ENCODE results near the gene TRIM15. TPM values are rescaled to one million over a fixed set of nuclear protein-coding genes. Genes with fewer than 3 reads are reported as not detected.
A peak's percentile ranks its signal among the peaks of the same experiment; 100 is the strongest.

Gene TRIM15
- total RNA-seq, 1 experiment from 2014 or later = 0.35 TPM

GRCh38 chr6:30212865-30213666 is 49.7 kb downstream of the TRIM15 start, which contains the start of gene TRIM26 (continued):
- TF ChIP-seq NFYB (CRISPR knock-in tag; conservative IDR thresholded peaks at IDR 0.05; ENCODE audit: low read depth) (peak; percentile 78), JAZF1 (CRISPR knock-in tag; IDR thresholded peaks at IDR 0.05) (no peak), SMAD3 (CRISPR knock-in tag; IDR thresholded peaks at IDR 0.05; ENCODE audit: borderline replicate concordance) (0 out of 2 replicates have a peak, but pooled peaks have one; percentile 45), ATF2 (CRISPR knock-in tag; IDR thresholded peaks at IDR 0.05; ENCODE audit: borderline replicate concordance, low read depth) (no peak), GABPB1 (CRISPR knock-in tag; IDR thresholded peaks at IDR 0.05) (0 out of 2 replicates have a peak, but pooled peaks have one; percentile 23), ELF4 (CRISPR knock-in tag; IDR thresholded peaks at IDR 0.05; ENCODE audit: low read depth) (no peak)

DNA sequence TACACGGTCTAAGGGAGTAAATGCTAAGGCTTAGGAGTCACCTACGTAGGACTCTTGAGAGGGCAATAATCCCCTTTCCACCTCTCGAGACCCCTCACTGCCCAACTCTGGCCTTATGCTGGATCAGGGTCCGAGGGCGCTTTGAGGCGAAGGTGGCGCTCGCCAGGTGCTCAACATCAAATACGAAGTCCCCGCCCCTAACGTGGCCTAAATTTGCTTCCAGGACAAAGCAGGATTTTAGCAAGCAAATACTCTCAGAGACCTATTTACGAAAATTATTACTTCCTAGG is 50.3 kb downstream of the TRIM15 start:
- TF ChIP-seq, protein P1, sequence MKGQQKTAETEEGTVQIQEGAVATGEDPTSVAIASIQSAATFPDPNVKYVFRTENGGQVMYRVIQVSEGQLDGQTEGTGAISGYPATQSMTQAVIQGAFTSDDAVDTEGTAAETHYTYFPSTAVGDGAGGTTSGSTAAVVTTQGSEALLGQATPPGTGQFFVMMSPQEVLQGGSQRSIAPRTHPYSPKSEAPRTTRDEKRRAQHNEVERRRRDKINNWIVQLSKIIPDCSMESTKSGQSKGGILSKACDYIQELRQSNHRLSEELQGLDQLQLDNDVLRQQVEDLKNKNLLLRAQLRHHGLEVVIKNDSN (CRISPR knock-in tag; IDR thresholded peaks at IDR 0.05) = no peak
- TF ChIP-seq SMAD4 (CRISPR knock-in tag; IDR thresholded peaks at IDR 0.05) = no peak
- TF ChIP-seq, protein P2, sequence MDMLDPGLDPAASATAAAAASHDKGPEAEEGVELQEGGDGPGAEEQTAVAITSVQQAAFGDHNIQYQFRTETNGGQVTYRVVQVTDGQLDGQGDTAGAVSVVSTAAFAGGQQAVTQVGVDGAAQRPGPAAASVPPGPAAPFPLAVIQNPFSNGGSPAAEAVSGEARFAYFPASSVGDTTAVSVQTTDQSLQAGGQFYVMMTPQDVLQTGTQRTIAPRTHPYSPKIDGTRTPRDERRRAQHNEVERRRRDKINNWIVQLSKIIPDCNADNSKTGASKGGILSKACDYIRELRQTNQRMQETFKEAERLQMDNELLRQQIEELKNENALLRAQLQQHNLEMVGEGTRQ (CRISPR knock-in tag; IDR thresholded peaks at IDR 0.05) = no peak
- TF ChIP-seq, protein P3, sequence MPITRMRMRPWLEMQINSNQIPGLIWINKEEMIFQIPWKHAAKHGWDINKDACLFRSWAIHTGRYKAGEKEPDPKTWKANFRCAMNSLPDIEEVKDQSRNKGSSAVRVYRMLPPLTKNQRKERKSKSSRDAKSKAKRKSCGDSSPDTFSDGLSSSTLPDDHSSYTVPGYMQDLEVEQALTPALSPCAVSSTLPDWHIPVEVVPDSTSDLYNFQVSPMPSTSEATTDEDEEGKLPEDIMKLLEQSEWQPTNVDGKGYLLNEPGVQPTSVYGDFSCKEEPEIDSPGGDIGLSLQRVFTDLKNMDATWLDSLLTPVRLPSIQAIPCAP (CRISPR knock-in tag; IDR thresholded peaks at IDR 0.05) = peak; percentile 50; the same call in 1 of the 2 replicates
- TF ChIP-seq PRRX2 (CRISPR knock-in tag; IDR thresholded peaks at IDR 0.05) = 0 out of 2 replicates have a peak, but pooled peaks have one; percentile 47
- no peak for TF ChIP-seq ATF1 (CRISPR knock-in tag; IDR thresholded peaks at IDR 0.05)
- ChIA-PET POLR2A (interaction anchor here (0.7 to 2.6 kb wide), 4 partner anchors 10 to 112 kb away, joined by 3 to 20 read pairs (median 4); partner anchors contain the start of gene TRIM39), CTCF (interaction anchor here (0.6 to 2.8 kb wide), 8 partner anchors 14 to 253 kb away, joined by 3 to 22 read pairs (median 4); no protein-coding TSS in a partner anchor)
- H3K36me3 Mint-ChIP-seq = no peaks in the 10 kb centered on the region; the same call in 1 of the 2 replicates
- peaks cover 21% of the 10 kb centered on the region for H3K27me3 Mint-ChIP-seq (ENCODE audit: low read depth)
- ATAC-seq (no peak), DNase-seq (ENCODE audit: low spot score) (no peak)
- H3K4me1 Mint-ChIP-seq = peaks cover 41% of the 10 kb centered on the region
- peak overlapping the region; percentile 92 for H3K27ac Mint-ChIP-seq
- peak overlapping the region; percentile 97 for H3K4me3 Mint-ChIP-seq
- no peaks in the 10 kb centered on the region for H3K9me3 Mint-ChIP-seq

DNA sequence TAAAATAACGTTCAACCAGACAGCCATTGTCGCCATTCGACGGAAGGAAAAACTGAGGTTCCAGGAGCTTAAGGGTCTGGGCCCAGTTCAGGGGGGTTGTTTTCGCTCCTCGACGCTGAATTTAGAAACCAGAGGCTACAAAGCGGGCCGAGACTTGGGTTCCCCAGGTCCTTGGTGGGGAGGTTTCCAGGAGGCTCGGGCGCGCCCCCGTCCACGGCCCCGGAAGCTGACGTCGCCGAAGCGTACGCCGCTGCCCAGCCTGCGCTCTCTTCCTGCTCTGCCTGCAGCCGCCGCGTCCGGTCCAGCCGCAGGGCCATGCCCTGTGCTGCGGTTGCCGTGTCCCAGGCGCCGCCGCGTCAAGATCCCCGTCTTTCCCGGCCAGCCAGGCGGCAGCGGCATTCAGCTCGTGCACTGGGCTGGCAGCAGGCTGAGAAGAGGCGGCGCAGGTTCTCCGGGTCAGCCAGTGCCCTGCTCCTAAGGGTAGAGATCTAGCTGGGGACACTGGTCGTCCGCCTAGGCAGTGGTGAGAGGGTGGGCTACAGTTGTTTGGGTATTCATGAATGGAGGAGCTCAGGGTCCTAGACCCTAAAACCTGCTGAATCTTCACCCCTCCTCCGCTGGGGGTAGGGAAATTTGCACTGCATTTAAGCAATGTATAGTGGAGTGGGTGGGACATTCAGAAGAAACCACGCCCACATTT is 50.8 kb downstream of the TRIM15 start:
- peaks cover 38% of the 10 kb centered on the region for H3K4me1 Mint-ChIP-seq
- peak overlapping the region; percentile 97 for H3K4me3 Mint-ChIP-seq
- ChIA-PET POLR2A (interaction anchor here (2.6 kb wide), 1 partner anchor 112 kb away, joined by 20 read pairs; the partner anchor contains the start of gene TRIM39), CTCF (interaction anchor here (0.6 to 2.8 kb wide), 5 partner anchors 14 to 144 kb away, joined by 3 to 22 read pairs (median 4); no protein-coding TSS in a partner anchor)
- no peaks in the 10 kb centered on the region for H3K9me3 Mint-ChIP-seq
- H3K27me3 Mint-ChIP-seq (ENCODE audit: low read depth) = peaks cover 21% of the 10 kb centered on the region
- DNase-seq (ENCODE audit: low spot score) (peak; percentile 69), ATAC-seq (peak; percentile 56)
- peak overlapping the region; percentile 92 for H3K27ac Mint-ChIP-seq
- no peaks in the 10 kb centered on the region; the same call in 1 of the 2 replicates for H3K36me3 Mint-ChIP-seq
- TF ChIP-seq E2F4 (CRISPR knock-in tag; IDR thresholded peaks at IDR 0.05; ENCODE audit: borderline replicate concordance, low read depth) = no peak
- TF ChIP-seq ZBTB43 (CRISPR knock-in tag; IDR thresholded peaks at IDR 0.05) = 0 out of 2 replicates have a peak, but pooled peaks have one; percentile 55
- TF ChIP-seq, protein P4, sequence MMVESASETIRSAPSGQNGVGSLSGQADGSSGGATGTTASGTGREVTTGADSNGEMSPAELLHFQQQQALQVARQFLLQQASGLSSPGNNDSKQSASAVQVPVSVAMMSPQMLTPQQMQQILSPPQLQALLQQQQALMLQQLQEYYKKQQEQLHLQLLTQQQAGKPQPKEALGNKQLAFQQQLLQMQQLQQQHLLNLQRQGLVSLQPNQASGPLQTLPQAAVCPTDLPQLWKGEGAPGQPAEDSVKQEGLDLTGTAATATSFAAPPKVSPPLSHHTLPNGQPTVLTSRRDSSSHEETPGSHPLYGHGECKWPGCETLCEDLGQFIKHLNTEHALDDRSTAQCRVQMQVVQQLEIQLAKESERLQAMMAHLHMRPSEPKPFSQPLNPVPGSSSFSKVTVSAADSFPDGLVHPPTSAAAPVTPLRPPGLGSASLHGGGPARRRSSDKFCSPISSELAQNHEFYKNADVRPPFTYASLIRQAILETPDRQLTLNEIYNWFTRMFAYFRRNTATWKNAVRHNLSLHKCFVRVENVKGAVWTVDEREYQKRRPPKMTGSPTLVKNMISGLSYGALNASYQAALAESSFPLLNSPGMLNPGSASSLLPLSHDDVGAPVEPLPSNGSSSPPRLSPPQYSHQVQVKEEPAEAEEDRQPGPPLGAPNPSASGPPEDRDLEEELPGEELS (CRISPR knock-in tag; IDR thresholded peaks at IDR 0.05) = peak; percentile 84; the same call in 1 of the 2 replicates
- TF ChIP-seq RELA (CRISPR knock-in tag; IDR thresholded peaks at IDR 0.05; ENCODE audit: borderline replicate concordance) = peak; percentile 83; the same call in 1 of the 2 replicates
- TF ChIP-seq, protein P5, sequence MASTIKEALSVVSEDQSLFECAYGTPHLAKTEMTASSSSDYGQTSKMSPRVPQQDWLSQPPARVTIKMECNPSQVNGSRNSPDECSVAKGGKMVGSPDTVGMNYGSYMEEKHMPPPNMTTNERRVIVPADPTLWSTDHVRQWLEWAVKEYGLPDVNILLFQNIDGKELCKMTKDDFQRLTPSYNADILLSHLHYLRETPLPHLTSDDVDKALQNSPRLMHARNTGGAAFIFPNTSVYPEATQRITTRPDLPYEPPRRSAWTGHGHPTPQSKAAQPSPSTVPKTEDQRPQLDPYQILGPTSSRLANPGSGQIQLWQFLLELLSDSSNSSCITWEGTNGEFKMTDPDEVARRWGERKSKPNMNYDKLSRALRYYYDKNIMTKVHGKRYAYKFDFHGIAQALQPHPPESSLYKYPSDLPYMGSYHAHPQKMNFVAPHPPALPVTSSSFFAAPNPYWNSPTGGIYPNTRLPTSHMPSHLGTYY (CRISPR knock-in tag; IDR thresholded peaks at IDR 0.05) = no peak
- TF ChIP-seq ZNF219 (CRISPR knock-in tag; IDR thresholded peaks at IDR 0.05; ENCODE audit: borderline replicate concordance) = no peak
- TF ChIP-seq, protein P2 (CRISPR knock-in tag; IDR thresholded peaks at IDR 0.05) = no peak
